ENCODE results near the gene FXYD2.

GRCh38 chr11:117826832-117827231 is 2.3 kb upstream of the FXYD2 start:
- TF ChIP-seq CTCF (IDR thresholded peaks at IDR 0.05) = no peak
- no peak for TF ChIP-seq POLR2A (IDR thresholded peaks at IDR 0.05)
